ENCODE data around the gene H2BK1. TPM values are rescaled to one million over a fixed set of nuclear protein-coding genes. Genes with fewer than 3 reads are reported as not detected.

The H2BK1 gene
- polyA plus RNA-seq, 6 donors from 2014 or later: not detected

- no peak for DNase-seq
- Mint-ChIP-seq H3K36me3 (peaks cover 0 to 8% of the 10 kb centered on the region in 2 donors), H3K4me1 (peaks cover 19 to 42% (median 36%) of the 10 kb centered on the region in 3 donors), H3K27ac (peak overlapping the region in 5 of 6 donors; percentile 53 to 95 (median 82)), H3K9me3 (no peaks in the 10 kb centered on the region), H3K27me3 (no peaks in the 10 kb centered on the region), H3K4me3 (peak overlapping the region; percentile 92 to 99 (median 98))
- no peak for ATAC-seq (ENCODE audit: low read depth in 2 of 2)
Observed at GRCh38 chr7:151233804-151234203, 23.5 kb upstream of the H2BK1 start.

DNA sequence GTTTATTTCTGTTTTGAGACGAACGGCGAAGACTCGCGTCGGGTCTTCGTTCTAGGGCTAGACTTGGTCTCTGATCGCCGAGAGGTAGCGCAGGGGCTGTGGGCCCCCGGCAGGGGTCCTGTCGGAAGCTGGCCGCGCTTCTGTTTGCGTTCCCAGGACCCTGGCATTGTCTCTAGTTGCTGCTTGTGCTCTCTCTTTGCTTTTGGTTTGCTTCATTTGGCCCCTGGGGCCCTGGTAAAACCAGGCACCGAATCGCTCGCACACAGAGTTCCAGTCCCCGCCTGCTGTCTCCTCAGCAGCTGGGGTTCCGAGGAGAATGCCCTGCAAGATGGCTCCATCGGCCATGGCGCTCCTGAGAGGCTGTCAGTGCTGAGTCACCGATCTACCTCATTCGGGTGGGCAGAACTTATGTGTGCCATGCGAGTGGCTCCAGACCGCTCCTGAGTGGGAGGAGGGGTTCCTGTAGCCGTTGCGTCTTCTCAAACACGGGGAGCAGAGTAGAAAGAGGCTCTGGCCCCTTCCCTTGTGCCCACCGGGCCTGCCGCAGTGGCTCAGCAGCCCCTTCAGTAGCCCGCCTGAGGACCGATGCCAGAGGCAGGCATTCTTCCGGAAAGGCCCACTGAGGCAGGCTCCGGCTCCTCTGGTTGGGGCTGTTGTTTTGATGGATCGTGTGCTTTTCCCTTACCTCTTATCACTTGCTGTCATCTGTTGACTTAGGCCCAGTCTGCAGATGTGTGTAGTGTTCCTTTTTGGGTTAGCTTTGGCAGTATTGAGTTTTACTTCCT is 22.8 kb upstream of the H2BK1 start:
- Mint-ChIP-seq H3K27me3 (no peaks in the 10 kb centered on the region), H3K4me1 (peaks cover 19 to 42% (median 36%) of the 10 kb centered on the region in 3 donors), H3K4me3 (peak overlapping the region; percentile 92 to 99 (median 98)), H3K9me3 (no peaks in the 10 kb centered on the region), H3K36me3 (peaks cover 0 to 8% of the 10 kb centered on the region in 2 donors), H3K27ac (peak overlapping the region; percentile 74 to 96 (median 90))
- DNase-seq: no peak
- ATAC-seq (ENCODE audit: low read depth in 2 of 2): peak in 1 of 2 donors; percentile 15

DNA sequence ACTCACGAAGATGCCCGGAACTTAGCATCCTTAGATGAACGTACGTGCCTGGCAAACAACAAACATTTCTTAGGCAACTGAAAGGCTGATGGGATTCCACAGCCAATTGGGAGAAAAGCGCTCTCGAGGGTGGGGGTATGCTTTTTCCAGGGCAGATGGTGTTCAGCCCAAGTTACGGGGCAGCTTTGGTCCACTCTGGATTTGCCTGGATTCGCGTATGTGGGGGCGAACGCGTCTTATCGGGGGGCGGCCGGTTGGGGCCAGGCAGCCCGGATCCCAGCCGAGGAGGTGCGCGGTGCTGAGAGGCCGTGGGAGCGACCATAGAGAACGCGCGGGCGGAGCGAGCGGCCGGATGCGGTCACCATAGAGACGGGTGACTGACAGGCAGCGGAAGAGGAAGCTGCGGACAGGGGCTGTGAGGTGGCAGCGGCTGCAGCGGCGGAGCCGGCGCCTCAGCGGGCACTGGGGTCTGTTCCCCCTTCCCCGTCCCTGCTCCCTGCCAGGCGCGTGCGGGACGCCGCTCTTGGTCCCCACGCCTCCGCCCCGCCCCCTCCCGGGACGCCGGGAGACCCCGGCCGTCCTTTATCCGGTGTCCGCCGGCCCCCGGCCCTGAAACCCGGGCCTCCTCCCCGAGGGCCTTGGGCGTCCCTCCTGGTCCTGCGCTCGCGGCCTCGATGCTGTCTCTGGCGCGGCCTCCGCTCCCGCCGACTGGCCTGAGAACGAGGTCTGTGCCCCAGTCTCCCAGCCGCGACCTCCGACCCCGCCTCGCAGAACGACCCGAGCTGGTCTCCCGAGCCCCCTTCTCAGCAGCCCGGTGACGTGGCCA is 22.0 kb upstream of the H2BK1 start, which contains the start of gene CHPF2:
TSS of gene CHPF2 (plus strand) at position 393 of the 826 bp plus-strand sequence. CDS start 1,529 bp downstream, outside the sequence.
- peak within 1 kb of the TSS; percentile 96 to 99 (median 98) for H3K4me3 Mint-ChIP-seq
- H3K9me3 Mint-ChIP-seq: no peaks in the 10 kb centered on the region
- peaks cover under 1 to 8% of the 10 kb centered on the region in 2 donors for H3K36me3 Mint-ChIP-seq
- peaks cover 20 to 50% (median 38%) of the 10 kb centered on the region in 3 donors for H3K4me1 Mint-ChIP-seq
- peak; percentile 91 for DNase-seq
- H3K27me3 Mint-ChIP-seq: no peaks in the 10 kb centered on the region
- H3K27ac Mint-ChIP-seq: peak within 1 kb of the TSS; percentile 95 to 99 (median 98)
- peak; percentile 97 to 98 for ATAC-seq (ENCODE audit: low read depth in 2 of 2)

- Mint-ChIP-seq H3K4me3 (peak overlapping the region in 4 of 8 donors; percentile 98 to 99 (median 98)), H3K4me1 (peaks cover 33 to 58% (median 42%) of the 10 kb centered on the region in 3 donors), H3K36me3 (peaks cover 0 to 8% of the 10 kb centered on the region in 2 donors), H3K27me3 (no peaks in the 10 kb centered on the region), H3K27ac (peak overlapping the region in 2 of 6 donors; percentile 38 to 44), H3K9me3 (no peaks in the 10 kb centered on the region)
- DNase-seq (no peak), ATAC-seq (ENCODE audit: low read depth in 2 of 2) (no peak)
Observed at GRCh38 chr7:151231080-151231479, 20.8 kb upstream of the H2BK1 start.

DNA sequence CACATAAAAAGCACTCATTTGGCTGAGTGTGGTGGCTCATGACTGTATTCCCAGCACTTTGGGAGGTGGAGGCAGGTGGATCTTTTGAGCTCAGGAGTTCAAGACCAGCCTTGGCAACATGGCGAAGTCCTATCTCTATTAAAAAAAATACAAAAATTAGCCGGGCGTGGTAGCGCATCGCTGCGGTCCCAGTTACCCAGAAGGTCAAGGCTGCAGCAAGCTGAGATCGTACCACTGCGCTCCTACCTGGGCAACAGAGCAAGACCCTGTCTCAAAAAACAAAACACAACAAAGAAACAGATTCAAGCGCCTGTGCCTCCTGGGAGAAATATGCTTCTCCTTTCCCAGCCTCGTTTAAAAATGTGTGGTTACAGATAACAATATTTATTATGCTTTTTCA is 19.0 kb upstream of the H2BK1 start:
- Mint-ChIP-seq H3K27me3 (no peaks in the 10 kb centered on the region), H3K9me3 (no peaks in the 10 kb centered on the region), H3K4me3 (peak overlapping the region in 2 of 8 donors; percentile 72 to 89), H3K36me3 (peaks cover 13 to 21% of the 10 kb centered on the region in 2 donors), H3K4me1 (peaks cover 46 to 61% (median 51%) of the 10 kb centered on the region in 3 donors), H3K27ac (no peak overlapping the region)
- no peak for DNase-seq
- no peak for ATAC-seq (ENCODE audit: low read depth in 2 of 2)

DNA sequence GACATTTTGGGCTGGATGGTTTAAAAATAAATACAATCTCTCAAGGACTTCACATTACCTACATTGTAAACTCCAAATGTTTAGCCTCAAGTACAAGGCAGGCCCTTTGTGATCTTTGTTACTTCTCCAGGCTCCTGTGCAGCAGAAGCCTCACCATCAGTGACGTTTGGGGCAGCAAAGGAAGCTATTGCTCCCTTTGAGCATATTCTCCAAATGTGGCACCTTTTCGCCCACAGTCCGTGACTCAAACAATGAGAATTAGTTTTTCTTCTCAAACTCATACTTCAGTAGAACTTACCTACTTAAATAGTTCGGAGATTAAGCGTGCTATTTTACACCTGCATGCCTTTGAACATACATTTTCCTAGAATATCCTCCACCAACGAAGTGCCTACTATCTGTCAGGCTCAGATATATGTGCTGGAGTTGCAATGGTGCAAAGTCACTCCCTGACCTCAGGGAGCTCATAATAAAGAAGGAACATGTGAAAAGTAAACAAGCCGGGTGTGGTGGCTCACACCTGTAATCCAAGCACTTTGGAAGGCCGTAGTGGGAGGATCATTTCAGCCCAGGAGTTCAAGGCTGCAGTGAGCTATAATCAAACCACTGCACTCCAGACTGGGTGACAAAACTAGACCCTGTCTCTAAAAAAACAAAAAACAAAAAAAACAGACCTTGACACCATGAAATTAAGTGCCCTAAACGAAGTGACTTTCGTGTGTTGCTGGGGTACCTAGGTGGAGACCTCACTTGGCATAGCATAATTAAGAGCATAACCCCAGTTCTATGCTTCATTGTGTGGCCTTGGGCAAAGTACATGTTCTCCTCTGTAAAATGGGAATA is 18.0 kb upstream of the H2BK1 start:
- no peak for DNase-seq
- H3K27me3 Mint-ChIP-seq: no peaks in the 10 kb centered on the region
- peak overlapping the region in 4 of 6 donors; percentile 67 to 99 (median 96) for H3K27ac Mint-ChIP-seq
- H3K36me3 Mint-ChIP-seq: peaks cover 18 to 27% of the 10 kb centered on the region in 2 donors
- peaks cover 41 to 51% (median 42%) of the 10 kb centered on the region in 3 donors for H3K4me1 Mint-ChIP-seq
- no peaks in the 10 kb centered on the region for H3K9me3 Mint-ChIP-seq
- ATAC-seq (ENCODE audit: low read depth in 2 of 2): no peak
- peak overlapping the region; percentile 89 to 100 (median 97) for H3K4me3 Mint-ChIP-seq

DNA sequence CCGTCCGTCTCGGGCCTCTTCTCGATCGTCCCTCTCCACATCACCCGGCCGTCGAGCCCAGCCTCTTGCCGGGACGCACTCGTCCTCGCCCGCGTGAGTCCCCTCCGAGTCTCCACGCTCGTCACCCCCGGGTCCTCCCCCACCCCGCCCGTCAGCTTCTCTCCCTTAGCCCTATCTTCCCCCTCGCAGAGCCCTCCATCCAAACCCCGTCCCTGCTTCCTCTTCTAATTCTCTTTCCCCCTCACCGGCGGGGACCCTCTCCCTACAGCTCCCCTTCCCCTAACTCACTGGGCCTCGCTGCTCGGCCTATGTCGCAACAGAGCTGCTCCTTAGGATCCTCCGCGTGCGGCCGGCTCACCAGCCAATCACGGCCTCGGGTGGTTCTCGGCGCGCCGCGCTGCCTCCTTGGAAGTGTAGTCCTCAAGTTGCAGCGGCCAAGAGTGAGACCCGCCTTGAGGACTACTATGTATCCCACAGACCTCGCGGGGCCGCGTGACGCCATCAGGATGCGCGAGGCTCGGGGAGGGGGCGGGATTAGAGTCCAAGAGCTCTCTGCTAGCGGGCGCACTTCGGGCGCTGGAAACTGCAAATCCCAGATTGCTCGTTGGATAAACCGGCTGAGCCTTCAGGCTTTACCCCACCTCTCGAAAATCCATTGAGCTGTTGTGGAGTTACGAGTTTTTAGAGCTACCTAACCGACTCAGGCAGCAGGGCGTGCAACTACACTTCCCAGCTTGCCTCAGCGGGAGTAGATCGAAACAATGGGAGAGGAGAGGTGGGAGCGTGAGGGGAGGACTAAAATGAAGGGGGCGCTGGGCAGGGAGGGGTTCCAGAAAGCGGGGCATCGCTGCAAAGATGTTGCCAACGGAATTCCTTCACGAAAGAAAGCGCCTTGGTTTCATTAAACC is 16.8 kb upstream of the H2BK1 start, which contains the start of gene ABCF2:
TSS of gene ABCF2 (minus strand) at position 331 of the 908 bp plus-strand sequence. CDS start 747 bp downstream, outside the sequence.
- Mint-ChIP-seq H3K4me1 (peaks cover 34 to 44% (median 37%) of the 10 kb centered on the region in 3 donors), H3K9me3 (no peaks in the 10 kb centered on the region), H3K4me3 (peak within 1 kb of the TSS; percentile 89 to 100 (median 97)), H3K36me3 (peaks cover 27 to 35% of the 10 kb centered on the region in 2 donors), H3K27me3 (no peaks in the 10 kb centered on the region), H3K27ac (peak within 1 kb of the TSS; percentile 93 to 99 (median 97))
- peak; percentile 96 for DNase-seq
- ATAC-seq (ENCODE audit: low read depth in 2 of 2): peak; percentile 99

DNA sequence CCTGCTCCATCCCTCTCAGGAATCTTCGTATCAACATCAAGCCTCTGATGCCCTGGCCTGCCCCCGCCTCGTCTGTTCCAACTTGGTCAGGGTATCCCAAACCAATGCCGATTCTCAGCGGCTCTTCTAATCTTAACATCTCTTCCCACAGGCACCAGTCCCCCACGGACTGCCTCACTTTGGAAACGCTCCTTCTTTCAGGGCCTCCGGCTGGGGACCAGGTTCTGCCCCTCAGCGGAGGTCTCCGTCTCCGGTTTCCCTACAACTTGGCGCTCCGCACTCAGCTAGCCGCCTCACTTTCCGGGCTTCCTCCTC is 16.2 kb upstream of the H2BK1 start:
- Mint-ChIP-seq H3K36me3 (peaks cover 27 to 35% of the 10 kb centered on the region in 2 donors), H3K27ac (peak overlapping the region; percentile 39 to 98 (median 94)), H3K9me3 (no peaks in the 10 kb centered on the region), H3K4me1 (peaks cover 28 to 38% (median 31%) of the 10 kb centered on the region in 3 donors), H3K4me3 (peak overlapping the region; percentile 89 to 100 (median 97)), H3K27me3 (no peaks in the 10 kb centered on the region)
- ATAC-seq (ENCODE audit: low read depth in 2 of 2): peak in 1 of 2 donors; percentile 1
- DNase-seq: no peak

GRCh38 chr7:151225948-151226510 is 15.7 kb upstream of the H2BK1 start:
- Mint-ChIP-seq H3K36me3 (peaks cover 27 to 35% of the 10 kb centered on the region in 2 donors), H3K27ac (peak overlapping the region in 3 of 6 donors; percentile 78 to 98 (median 93)), H3K4me1 (peaks cover 25 to 35% (median 30%) of the 10 kb centered on the region in 3 donors), H3K9me3 (no peaks in the 10 kb centered on the region), H3K4me3 (peak overlapping the region; percentile 89 to 100 (median 97)), H3K27me3 (no peaks in the 10 kb centered on the region)
- DNase-seq: no peak
- no peak for ATAC-seq (ENCODE audit: low read depth in 2 of 2)

GRCh38 chr7:151223728-151224127 is 13.4 kb upstream of the H2BK1 start:
- Mint-ChIP-seq H3K4me1 (peaks cover 25 to 35% (median 30%) of the 10 kb centered on the region in 3 donors), H3K27me3 (no peaks in the 10 kb centered on the region), H3K36me3 (peaks cover 31 to 48% of the 10 kb centered on the region in 2 donors), H3K9me3 (no peaks in the 10 kb centered on the region), H3K27ac (peak overlapping the region in 1 of 6 donors; percentile 84), H3K4me3 (no peak overlapping the region)
- DNase-seq: no peak
- no peak for ATAC-seq (ENCODE audit: low read depth in 2 of 2)

GRCh38 chr7:151218170-151218569 is 7.9 kb upstream of the H2BK1 start:
- no peaks in the 10 kb centered on the region for H3K9me3 Mint-ChIP-seq
- H3K36me3 Mint-ChIP-seq: peaks cover 29 to 53% of the 10 kb centered on the region in 2 donors
- H3K4me3 Mint-ChIP-seq: no peak overlapping the region
- DNase-seq (no peak), ATAC-seq (ENCODE audit: low read depth in 2 of 2) (no peak)
- peaks cover 0 to 7% (median 0%) of the 10 kb centered on the region in 3 donors for H3K4me1 Mint-ChIP-seq
- H3K27ac Mint-ChIP-seq: no peak overlapping the region
- no peaks in the 10 kb centered on the region for H3K27me3 Mint-ChIP-seq
